Cardiac fibroblast (primary cell): Measurements from ENCODE around the gene HOXD4.

Experiments
- DNase-seq, 2 donors: peaks; one replicate each; pipeline versions ENCODE4 v3.0.0 to v3.0.0-alpha.2; 2010; ENCODE audit warnings: low read depth in 2 of 2
- H3K4me3 ChIP-seq, 2 donors: replicated peaks in 1 of 2; 1 replicate in 1 of 2; 2 replicates in 1 of 2; pipeline ENCODE4 v1.5.1; 2011; ENCODE audit warnings: low read depth in 2 of 2, low read length in 2 of 2, mild to moderate bottlenecking in 2 of 2, moderate library complexity in 1 of 2
- CTCF ChIP-seq: IDR thresholded peaks from one replicate; pipeline ENCODE4 v1.5.1; 2011; ENCODE audit warnings: low read depth, mild to moderate bottlenecking, low read length, inconsistent platforms

Gene HOXD4

GRCh38 chr2:176105078-176105729 lies 46.1 kb upstream of the HOXD4 start:
- TF ChIP-seq CTCF: no peak
- DNase-seq: no peak
- H3K4me3 ChIP-seq: no peak overlapping the region

- no peak for TF ChIP-seq CTCF
- no peak overlapping the region for H3K4me3 ChIP-seq
- DNase-seq: no peak
These were observed 45.4 kb upstream of the HOXD4 start for GRCh38 chr2:176105730-176106580.

- H3K4me3 ChIP-seq: no peak within 1 kb of the TSS
- DNase-seq: peak in 1 of 2 donors; percentile 24
- TF ChIP-seq CTCF: no peak
These were observed 44.5 kb upstream of the HOXD4 start, which contains the start of gene HOXD11 for GRCh38 chr2:176106581-176107539. Gene HOXD11, plus strand, starts transcription at chr2:176107280. Its CDS starts 76 bp downstream, at chr2:176107356.

GRCh38 chr2:176107731-176108181 lies 43.6 kb upstream of the HOXD4 start:
- no peak overlapping the region for H3K4me3 ChIP-seq
- DNase-seq: no peak

GRCh38 chr2:176109192-176109901 lies 42.0 kb upstream of the HOXD4 start:
- no peak for TF ChIP-seq CTCF
- no peak overlapping the region for H3K4me3 ChIP-seq
- DNase-seq: no peak

More at GRCh38 chr2:176107731-176108181, 43.6 kb upstream of the HOXD4 start:
- TF ChIP-seq CTCF: no peak

GRCh38 chr2:176109946-176110345 lies 41.4 kb upstream of the HOXD4 start:
- no peak for TF ChIP-seq CTCF
- no peak overlapping the region for H3K4me3 ChIP-seq
- DNase-seq: no peak
